HPDE6-E6E7 (cell line): ENCODE data around the gene ADORA2B.
"Not testable (repeated sequence)": the region's sequence is repeated elsewhere in the genome, so short reads cannot be mapped to it uniquely, and the experiment has no call there.

Experiments used
- DNase-seq: peaks from one replicate; pipeline ENCODE4 v3.0.0; 2011; ENCODE audit warnings: missing footprints; ENCODE audit errors: extremely low spot score

ADORA2B gene

GRCh38 chr17:15944759-15945526 lies at the start of gene ADORA2B:
Gene ADORA2B (plus strand): TSS chr17:15945130. CDS start chr17:15945249, 119 bp downstream.
- no peak for DNase-seq

- DNase-seq: no peak
These were observed 48.7 kb upstream of the ADORA2B start for GRCh38 chr17:15896277-15896676.

- no peak for DNase-seq
These were observed 48.1 kb upstream of the ADORA2B start for GRCh38 chr17:15896834-15897233.

DNA sequence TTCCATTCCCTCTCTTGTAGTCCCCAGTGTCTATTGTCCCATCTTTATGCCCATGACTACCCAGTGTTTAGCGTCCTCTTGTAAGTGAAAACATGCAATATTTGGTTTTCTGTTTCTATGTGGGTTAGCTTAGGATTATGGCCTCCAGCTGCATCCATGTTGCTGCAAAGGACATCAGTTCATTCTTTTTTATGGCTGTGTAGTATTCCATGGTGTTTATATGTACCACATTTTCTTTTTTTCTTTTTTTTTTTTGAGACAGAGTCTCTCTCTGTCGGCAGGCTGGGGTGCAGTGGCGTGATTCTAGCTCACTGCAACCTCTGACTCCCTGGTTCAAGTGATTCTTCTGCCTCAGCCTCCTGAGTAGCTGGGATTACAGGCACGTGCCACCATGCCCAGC lies 45.3 kb upstream of the ADORA2B start:
- DNase-seq: not testable (repeated sequence)

DNA sequence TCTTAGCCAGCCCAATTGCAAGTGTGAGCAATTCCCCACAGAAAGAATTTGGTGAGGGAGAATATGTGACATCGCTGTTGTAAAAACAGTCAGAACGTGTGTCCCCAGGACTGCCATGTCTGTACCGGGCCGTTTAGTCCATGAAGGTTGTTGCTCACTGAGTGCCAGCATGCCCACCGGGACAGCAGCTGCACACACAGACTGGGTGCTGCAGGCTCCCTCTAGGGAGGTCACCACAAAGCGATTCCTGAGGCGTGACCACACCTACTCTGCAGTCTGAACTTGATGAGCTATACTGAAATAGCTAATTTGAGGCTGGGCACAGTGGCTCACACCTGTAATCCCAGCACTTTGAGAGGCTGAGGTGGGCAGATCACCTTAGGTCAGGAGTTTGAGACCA lies 44.1 kb upstream of the ADORA2B start:
- no peak for DNase-seq

GRCh38 chr17:15905236-15905635 lies 39.7 kb upstream of the ADORA2B start:
- not testable (repeated sequence) for DNase-seq

- DNase-seq: no peak
These were observed 37.6 kb upstream of the ADORA2B start for GRCh38 chr17:15907290-15907689.

DNA sequence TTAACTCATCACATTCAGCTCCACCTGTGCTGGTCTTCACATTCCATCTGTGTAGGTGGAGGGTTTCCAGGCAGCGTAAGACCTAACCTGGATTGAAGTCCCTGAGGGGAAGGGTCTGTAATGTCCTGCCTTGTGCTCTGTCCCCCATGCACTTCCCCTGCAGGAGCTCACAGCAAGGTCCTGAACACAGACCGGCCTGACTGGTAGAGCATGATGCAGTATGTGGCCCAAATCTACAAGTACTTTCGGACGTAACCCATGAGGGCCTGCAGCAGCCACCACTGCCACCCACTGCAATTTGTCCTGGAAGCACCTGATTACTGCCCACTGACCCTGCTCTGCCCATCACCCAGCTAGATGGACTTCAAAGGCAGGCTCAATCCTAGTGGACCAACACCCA lies 36.6 kb upstream of the ADORA2B start:
- no peak for DNase-seq

DNA sequence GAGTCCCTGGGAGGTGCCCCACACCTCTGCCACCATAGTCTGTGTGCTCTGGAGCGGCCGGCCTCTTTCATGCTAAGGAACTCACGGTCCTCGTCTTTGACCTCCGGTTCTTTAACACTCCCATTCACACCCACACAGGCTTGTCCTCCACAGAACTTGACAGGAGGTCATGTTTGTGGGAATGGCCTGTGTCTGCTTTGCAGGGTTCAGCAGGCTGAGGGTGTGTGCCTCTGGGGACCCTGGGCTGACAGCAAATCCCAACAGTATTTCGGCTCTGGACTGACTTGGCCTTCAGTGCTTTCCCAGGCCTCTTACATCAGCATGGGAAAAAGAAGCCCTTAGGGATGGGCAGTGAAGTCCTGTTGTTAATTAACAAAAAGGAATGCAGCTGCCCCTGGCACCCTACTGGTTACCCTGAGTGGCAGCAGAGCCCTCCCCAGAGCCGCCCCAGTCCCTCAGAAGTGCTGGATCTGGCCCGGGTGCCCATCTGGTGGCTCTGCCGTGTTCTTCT lies 35.4 kb upstream of the ADORA2B start:
- no peak for DNase-seq

DNA sequence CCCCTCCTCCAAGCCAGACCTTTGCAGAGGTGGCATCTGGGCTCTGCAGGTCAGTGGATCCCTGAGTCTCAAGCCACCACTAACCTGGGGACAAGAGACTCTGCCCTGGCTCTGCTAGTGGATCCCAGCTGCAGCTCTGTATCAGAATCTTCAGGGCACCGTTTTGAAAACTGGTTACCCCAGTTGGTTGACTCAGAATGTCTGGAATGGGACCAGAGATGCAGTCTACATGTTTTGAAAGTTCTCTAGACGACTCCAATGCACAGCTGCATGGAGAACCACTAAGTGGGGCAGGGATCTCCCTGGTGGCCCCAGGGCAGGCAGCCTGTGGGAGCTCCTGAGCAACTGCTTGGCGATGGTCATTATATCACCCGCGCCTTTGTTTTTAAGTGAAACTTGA lies 34.1 kb upstream of the ADORA2B start:
- DNase-seq: no peak

- not testable (repeated sequence) for DNase-seq
These were observed 33.2 kb upstream of the ADORA2B start for GRCh38 chr17:15911701-15912100.

DNA sequence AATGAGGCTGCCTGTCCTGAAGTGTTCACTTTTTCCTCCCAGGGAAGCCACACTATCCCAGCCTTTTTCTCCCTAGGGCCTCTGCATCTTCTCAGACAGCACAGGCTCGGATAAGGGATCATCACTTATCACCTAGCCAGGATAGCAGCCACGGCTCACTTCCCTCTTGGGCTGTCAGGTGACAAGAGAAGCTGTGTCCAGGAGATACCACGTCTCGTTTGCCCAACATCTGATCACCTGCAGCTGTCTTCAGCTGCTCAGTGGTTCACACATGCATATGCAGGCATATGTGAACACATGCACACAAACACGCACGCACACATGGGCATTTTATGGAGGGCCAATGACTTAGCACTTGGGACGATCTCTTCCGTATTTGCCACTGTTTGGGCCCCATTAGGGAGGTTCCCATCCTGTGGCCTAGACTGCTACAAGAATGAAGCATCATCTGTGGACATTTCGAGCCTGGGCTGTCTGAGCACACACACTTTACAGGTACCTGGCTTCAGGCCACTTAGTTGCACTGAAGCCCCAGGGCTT lies 32.4 kb upstream of the ADORA2B start:
- no peak for DNase-seq

DNA sequence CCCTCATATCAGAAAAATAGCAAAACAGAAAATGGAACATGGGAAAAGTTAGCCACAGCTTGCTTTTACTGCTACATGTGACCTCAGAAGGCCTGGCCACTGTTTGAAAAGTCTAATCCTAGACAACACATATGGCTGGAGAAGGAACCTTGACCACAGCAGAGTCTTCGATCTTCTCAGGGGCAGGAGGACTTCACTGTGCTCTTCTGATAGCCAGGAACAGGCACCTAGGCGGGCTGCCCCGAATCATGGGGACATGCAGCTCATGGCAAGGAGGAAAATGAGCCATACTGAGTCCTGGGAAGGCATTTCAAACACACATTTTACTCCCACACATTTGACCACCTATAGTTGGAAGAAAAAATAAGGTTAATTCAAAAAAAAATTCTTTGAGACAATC lies 31.1 kb upstream of the ADORA2B start:
- DNase-seq: no peak

DNA sequence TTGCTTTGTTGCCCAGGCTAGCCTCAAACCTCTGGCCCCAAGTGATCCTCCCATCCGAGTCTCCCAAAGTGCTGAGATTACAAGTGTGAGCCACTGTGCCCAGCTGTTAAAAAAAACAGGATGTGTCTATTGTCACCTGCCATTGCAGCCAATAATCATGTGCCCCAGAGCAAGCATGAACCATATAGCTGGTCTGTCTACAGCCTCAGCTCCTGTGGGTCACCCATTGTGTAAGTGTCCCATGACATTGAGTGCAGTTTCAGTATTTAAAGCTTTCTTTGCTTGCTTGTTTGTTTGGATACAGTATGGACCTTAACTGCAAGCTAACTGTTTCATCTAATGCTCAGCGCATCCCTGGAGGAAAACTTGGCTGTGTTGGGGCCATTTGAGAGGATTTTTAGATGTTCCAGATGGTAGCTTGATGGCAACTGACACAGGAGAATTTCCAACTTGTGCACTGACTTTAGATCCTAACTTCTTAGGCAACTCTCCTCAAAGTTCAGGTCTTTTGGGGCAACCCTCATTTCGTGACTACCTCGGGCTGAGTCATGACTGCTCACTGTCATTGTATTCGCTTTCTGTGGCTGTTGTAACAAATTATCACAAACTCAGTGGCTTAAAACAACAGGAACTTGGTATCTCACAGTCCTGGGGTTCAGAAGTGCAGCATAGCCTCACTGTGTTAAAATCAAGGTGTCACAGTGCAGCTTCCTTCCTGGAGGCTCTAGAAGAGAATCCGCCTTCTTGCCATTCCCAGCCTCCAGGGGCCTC lies 30.3 kb upstream of the ADORA2B start:
- no peak for DNase-seq

- no peak for DNase-seq
These were observed 29.0 kb upstream of the ADORA2B start for GRCh38 chr17:15915961-15916360.

DNA sequence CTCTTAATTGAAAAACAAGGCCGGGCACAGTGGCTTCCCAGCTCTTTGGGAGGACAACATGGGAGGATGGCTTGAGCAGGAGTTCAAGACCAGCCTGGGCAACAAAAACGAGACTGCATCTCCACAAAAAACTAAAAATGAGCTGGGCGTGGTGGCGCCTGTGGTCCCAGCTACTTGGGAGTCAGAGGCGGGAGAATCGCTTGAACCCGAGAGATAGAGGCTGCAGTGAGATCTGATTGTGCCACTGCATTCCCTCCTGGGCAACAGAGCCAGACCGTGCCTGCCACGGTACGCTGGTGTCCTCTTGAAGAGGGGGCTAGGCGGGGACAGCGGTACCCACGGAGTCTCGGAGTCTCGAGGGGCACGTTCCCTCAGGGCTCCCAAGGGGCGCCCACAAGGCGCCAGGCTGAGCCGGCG lies 27.9 kb upstream of the ADORA2B start:
- no peak for DNase-seq

DNA sequence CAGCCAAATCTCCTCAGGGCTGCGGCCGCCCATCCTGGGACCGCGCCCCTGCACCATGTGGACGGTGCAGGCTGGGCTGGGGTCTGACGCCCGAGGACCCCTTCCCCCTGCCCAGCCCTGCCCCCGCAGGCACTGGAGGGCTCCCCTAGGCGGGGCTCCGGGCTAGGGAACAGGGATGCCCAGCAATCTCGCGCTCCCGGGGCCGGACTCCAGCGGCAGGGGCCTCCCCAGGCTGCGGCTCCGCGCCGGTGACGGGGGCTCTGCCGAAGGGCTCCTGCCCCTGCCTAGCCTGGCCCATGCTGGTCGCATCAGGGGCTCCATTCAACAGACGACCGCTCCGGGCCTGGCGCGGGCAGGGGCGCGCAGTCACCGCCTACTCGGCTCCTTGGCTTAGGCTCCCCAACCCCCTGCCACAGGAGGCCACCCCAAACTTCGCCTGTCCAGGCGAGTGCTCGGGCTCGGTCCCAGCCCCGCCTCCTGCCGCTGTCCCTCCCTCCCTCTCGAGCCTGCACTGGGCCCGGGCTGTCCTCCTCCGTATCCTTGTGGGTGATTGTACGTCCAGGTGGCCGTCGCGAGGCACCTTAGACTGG lies 27.4 kb upstream of the ADORA2B start:
- DNase-seq: no peak

- DNase-seq: no peak
These were observed 26.7 kb upstream of the ADORA2B start for GRCh38 chr17:15918261-15918660.

DNA sequence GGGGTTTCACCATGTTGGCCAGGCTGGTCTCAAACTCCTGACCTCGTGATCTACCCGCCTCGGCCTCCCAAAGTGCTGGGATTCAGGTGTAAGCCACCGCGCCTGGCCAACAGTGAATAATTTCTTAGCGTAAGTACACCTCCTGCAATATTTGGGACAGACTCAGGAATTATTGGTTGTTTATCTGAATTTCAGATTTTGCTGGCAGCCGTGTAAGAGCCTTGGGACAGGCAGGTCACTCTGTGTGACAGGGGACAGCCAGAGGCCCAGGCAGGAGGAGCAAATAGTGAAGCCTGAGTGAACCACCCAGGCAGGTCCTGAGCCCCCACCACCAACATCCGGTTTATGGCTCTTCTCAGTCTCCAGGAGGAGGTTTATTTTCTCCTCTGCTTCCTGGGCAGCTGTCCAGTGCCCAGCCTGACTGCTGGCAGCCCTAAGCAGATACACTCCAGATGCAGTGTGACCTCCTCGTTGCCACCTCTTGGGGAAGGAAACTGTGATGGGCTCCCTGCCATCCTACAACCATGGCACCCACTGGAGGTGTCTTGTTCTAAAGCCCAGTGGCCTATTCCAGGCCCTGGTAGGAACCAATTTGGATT lies 26.2 kb upstream of the ADORA2B start:
- DNase-seq: no peak

DNA sequence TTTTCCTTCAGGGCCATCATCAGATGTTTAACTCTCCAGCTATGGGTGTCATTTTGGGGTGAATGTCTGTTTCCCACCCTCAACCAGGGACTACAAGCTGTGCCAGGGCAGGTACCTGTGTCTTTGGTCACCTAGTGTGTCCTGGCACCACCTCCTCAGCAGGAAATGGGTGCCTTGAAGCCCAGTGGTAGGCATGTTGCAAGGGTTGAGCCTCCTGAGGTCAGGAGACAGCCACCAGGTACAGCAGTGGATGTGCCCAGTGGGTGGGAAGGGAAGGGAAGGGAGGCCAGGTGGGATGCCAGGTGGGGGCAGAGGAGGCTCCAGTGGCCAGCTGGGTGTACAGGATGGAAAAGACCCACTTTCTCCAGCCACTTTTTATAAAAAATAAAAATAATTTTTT lies 25.5 kb upstream of the ADORA2B start:
- no peak for DNase-seq

- no peak for DNase-seq
These were observed 24.1 kb upstream of the ADORA2B start for GRCh38 chr17:15920758-15921239.

DNA sequence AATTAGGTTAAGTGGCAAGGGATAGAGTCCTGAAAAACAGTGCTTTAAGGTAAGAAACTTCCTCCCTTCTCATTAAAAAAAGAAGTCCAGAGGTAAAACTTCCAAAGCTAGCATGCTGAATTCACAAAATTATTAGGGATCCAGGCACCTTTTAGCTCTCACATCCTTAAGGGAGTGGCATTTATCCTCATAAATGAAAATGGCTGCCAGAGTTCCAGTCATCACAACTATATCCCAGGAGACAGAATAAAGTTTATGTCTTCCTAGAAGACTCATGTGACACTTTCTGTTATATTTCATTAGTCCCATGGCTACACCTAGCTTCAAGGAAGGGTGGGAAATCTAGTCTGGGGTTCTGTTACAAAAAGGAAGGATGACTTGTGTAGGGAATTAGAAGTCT lies 23.3 kb upstream of the ADORA2B start:
- no peak for DNase-seq
